Keratinocyte (primary cell): Measurements from ENCODE around the gene OR51M1. TPM values are rescaled to one million over a fixed set of nuclear protein-coding genes. Genes with fewer than 3 reads are reported as not detected.

Experiments
- DNase-seq: peaks from one replicate; pipeline ENCODE4 v3.0.0-alpha.2; 2011; ENCODE audit warnings: low read depth, missing footprints, low spot score
- FAIRE-seq: peaks from 2 replicates; lab custom pipeline; 2011; peaks lifted over from hg19 to GRCh38; lab: Jason Lieb, UNC
- H2AFZ ChIP-seq: 2 replicates; pipeline ENCODE4 v1.6.0; 2012; ENCODE audit warnings: low read length, control low read depth, inconsistent platforms; ENCODE audit not compliant: control insufficient read depth
- H3K27ac ChIP-seq: 2 replicates; pipeline ENCODE4 v1.5.1; 2011; ENCODE audit warnings: low read length; ENCODE audit not compliant: control insufficient read depth, insufficient read depth
- H3K27me3 ChIP-seq: 3 replicates; pipeline ENCODE4 v1.6.0; 2011; ENCODE audit warnings: low read length; ENCODE audit not compliant: control insufficient read depth, insufficient read depth; ENCODE audit errors: extremely low read depth
- H3K36me3 ChIP-seq, 2 experiments: 2 replicates in 1 of 2; 3 replicates in 1 of 2; pipeline ENCODE4 v1.5.1; 2011; ENCODE audit warnings: low read length in 2 of 2, mild to moderate bottlenecking in 1 of 2; ENCODE audit not compliant: control insufficient read depth in 2 of 2, insufficient read depth in 2 of 2; ENCODE audit errors: extremely low read depth in 1 of 2
- H3K4me1 ChIP-seq: 3 replicates; pipeline ENCODE4 v1.5.1; 2011; ENCODE audit warnings: low read length; ENCODE audit not compliant: control insufficient read depth, insufficient read depth; ENCODE audit errors: extremely low read depth
- H3K4me2 ChIP-seq: 3 replicates; pipeline ENCODE4 v1.6.0; 2011; ENCODE audit warnings: low read depth, low read length; ENCODE audit not compliant: control insufficient read depth, insufficient read depth; ENCODE audit errors: extremely low read depth
- H3K4me3 ChIP-seq, 3 experiments: fragments of 200-600 bp in 1 of 3; sonication (generic) in 1 of 3; 2 replicates in 2 of 3; 3 replicates in 1 of 3; pipeline ENCODE4 v1.5.1; 2011 to 2016; ENCODE audit warnings: low read length in 3 of 3, mild to moderate bottlenecking in 3 of 3, control low read depth in 2 of 3, inconsistent platforms in 1 of 3, low read depth in 1 of 3, mixed read lengths in 1 of 3, mixed run types in 1 of 3, moderate library complexity in 1 of 3; ENCODE audit not compliant: control insufficient read depth in 2 of 3, insufficient read depth in 2 of 3; ENCODE audit errors: extremely low read depth in 1 of 3
- H3K79me2 ChIP-seq: 2 replicates; pipeline ENCODE4 v1.6.0; 2012; ENCODE audit warnings: low read length; ENCODE audit not compliant: control insufficient read depth, insufficient read depth
- H3K9ac ChIP-seq: 3 replicates; pipeline ENCODE4 v1.6.0; 2011; ENCODE audit warnings: low read length; ENCODE audit not compliant: control insufficient read depth, insufficient read depth; ENCODE audit errors: extremely low read depth
- H3K9me1 ChIP-seq: 3 replicates; pipeline ENCODE4 v1.6.0; 2011; ENCODE audit warnings: low read length; ENCODE audit not compliant: control insufficient read depth, insufficient read depth; ENCODE audit errors: extremely low read depth
- H3K9me3 ChIP-seq: 2 replicates; pipeline ENCODE4 v1.5.1; 2012; ENCODE audit warnings: low read depth, low read length; ENCODE audit not compliant: control insufficient read depth
- H4K20me1 ChIP-seq: 3 replicates; pipeline ENCODE4 v1.6.0; 2011; ENCODE audit warnings: low read length; ENCODE audit not compliant: control insufficient read depth, insufficient read depth; ENCODE audit errors: extremely low read depth
- EZH2 ChIP-seq: IDR thresholded peaks from one replicate; pipeline ENCODE4 v1.6.1; 2012; ENCODE audit warnings: inconsistent platforms, mild to moderate bottlenecking, low read length, moderate library complexity
- dilution Hi-C: fragments of 300-500 bp; cut with MboI; formaldehyde crosslinking; loops from one replicate; pipeline ENCODE4 v1.7.0; 2020; ENCODE audit warnings: low sequenced_read_pairs; ENCODE audit not compliant: extremely low pct_ligation_motif_present
- polyA plus RNA-seq, 5 experiments: library from polyadenylated mRNA; depleted of rRNA in 3 of 5; stranded (reverse) in 3 of 5; stranded (forward) in 1 of 5; unstranded in 1 of 5; fragments of >200 nt; gene quantifications; 1 replicate in 1 of 5; 2 replicates in 3 of 5; 3 replicates in 1 of 5; pipeline versions ENCODE4 v1.2.1 to v1.2.3, GENCODE V29; 2011 to 2012; ENCODE audit warnings: missing spikeins in 2 of 5, low read depth in 1 of 5, low replicate concordance in 1 of 5
- TF ChIP-seq, protein P1 (sequence below), 3 experiments: IDR thresholded peaks in 1 of 3; conservative IDR thresholded peaks in 1 of 3; optimal IDR thresholded peaks in 1 of 3; 2 replicates in 2 of 3; 3 replicates in 1 of 3; pipeline versions ENCODE3 to v1.5.1; 2011; ENCODE audit warnings: low read length in 3 of 3, mild to moderate bottlenecking in 3 of 3, moderate library complexity in 2 of 3, control low read depth in 1 of 3, inconsistent platforms in 1 of 3; ENCODE audit not compliant: insufficient read depth in 2 of 3; ENCODE audit errors: extremely low read depth in 1 of 3

The OR51M1 gene
- polyA plus RNA-seq, 1 donor (not counting 4 experiments of a cell fraction or from before 2014, with no cell fraction given): not detected

DNA sequence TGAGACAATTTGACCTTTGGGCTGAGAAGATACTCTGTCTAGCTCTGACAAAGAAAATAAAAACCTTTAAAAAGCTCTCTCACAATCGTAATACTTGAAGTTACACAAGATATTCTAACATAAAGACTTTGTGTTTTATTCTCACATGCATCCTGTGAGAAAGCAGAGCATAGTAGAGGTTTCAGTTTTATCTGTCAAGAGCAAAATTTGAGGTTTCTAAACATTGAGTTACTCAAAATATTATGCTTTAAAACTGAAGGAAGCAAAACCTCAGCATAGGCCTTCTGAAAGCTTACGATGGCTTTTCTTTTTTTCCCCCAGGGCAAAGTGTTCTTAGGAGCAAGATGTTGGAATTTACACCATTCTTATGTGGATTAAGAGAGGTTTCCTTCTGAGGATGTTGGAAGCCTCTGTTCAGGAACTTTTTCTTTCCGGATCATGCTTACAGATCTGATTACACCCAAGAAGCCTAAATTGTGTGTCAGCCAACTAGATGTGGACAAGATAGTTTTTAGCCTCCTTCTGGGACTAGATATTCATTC is 15.0 kb upstream of the OR51M1 start:
- Histone ChIP-seq H3K36me3 (no peaks in the 10 kb centered on the region), H4K20me1 (no peaks in the 10 kb centered on the region), H3K4me1 (no peaks in the 10 kb centered on the region), H3K4me2 (no peak overlapping the region), H3K9me1 (no peaks in the 10 kb centered on the region), H2AFZ (no peak overlapping the region), H3K27ac (no peak overlapping the region), H3K79me2 (no peaks in the 10 kb centered on the region), H3K4me3 (no peak overlapping the region), H3K9me3 (no peaks in the 10 kb centered on the region), H3K27me3 (no peaks in the 10 kb centered on the region), H3K9ac (no peak overlapping the region)
- DNase-seq (no peak), FAIRE-seq (no peak)
- TF ChIP-seq, protein P1, sequence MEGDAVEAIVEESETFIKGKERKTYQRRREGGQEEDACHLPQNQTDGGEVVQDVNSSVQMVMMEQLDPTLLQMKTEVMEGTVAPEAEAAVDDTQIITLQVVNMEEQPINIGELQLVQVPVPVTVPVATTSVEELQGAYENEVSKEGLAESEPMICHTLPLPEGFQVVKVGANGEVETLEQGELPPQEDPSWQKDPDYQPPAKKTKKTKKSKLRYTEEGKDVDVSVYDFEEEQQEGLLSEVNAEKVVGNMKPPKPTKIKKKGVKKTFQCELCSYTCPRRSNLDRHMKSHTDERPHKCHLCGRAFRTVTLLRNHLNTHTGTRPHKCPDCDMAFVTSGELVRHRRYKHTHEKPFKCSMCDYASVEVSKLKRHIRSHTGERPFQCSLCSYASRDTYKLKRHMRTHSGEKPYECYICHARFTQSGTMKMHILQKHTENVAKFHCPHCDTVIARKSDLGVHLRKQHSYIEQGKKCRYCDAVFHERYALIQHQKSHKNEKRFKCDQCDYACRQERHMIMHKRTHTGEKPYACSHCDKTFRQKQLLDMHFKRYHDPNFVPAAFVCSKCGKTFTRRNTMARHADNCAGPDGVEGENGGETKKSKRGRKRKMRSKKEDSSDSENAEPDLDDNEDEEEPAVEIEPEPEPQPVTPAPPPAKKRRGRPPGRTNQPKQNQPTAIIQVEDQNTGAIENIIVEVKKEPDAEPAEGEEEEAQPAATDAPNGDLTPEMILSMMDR (optimal IDR thresholded peaks at IDR 0.05 in 1 of 3, IDR thresholded peaks at IDR 0.05 in 1 of 3, conservative IDR thresholded peaks at IDR 0.05 in 1 of 3; ENCODE audit: extremely low read depth in 1 of 3, insufficient read depth in 2 of 3, low read length in 3 of 3): no peak
- no peak for TF ChIP-seq EZH2
- dilution Hi-C loops: no loop called here

DNA sequence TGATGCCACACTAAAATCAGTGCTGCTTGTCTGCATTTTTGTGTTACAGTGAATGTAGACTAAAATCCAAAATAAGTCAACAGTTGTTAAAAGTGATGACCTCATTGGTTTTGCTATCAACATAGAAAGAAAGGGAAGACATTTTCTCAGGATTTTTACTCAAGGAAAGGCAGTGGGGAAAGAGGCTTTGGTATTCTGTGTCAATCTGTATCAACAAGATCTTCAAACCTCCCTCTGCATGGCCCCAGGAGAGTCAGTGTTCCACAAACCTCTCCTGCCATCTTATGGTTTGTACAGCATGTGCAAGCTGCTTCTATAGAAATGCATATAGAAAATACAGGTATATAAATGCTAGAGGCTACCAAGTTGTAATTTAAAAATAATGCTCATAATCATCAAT is 13.8 kb upstream of the OR51M1 start:
- Histone ChIP-seq H4K20me1 (no peaks in the 10 kb centered on the region), H3K27me3 (no peaks in the 10 kb centered on the region), H3K36me3 (no peaks in the 10 kb centered on the region), H3K79me2 (no peaks in the 10 kb centered on the region), H3K9me3 (no peaks in the 10 kb centered on the region), H3K27ac (no peak overlapping the region), H3K4me3 (no peak overlapping the region), H2AFZ (no peak overlapping the region), H3K4me1 (no peaks in the 10 kb centered on the region), H3K9ac (no peak overlapping the region), H3K9me1 (no peaks in the 10 kb centered on the region), H3K4me2 (no peak overlapping the region)
- dilution Hi-C loops: no loop called here
- FAIRE-seq (no peak), DNase-seq (no peak)
- TF ChIP-seq EZH2: no peak
- TF ChIP-seq, protein P1 (optimal IDR thresholded peaks at IDR 0.05 in 1 of 3, IDR thresholded peaks at IDR 0.05 in 1 of 3, conservative IDR thresholded peaks at IDR 0.05 in 1 of 3; ENCODE audit: extremely low read depth in 1 of 3, insufficient read depth in 2 of 3, low read length in 3 of 3): peak in 2 of 3 experiments; percentile 17 to 25
